Keratinocyte (primary cell): ENCODE data around the gene DNAH17. TPM values are rescaled to one million over a fixed set of nuclear protein-coding genes. Genes with fewer than 3 reads are reported as not detected.

ENCODE experiments used
- DNase-seq: peaks from one replicate; pipeline ENCODE4 v3.0.0-alpha.2; 2011; ENCODE audit warnings: low read depth, missing footprints, low spot score
- FAIRE-seq: peaks from 2 replicates; lab custom pipeline; 2011; peaks lifted over from hg19 to GRCh38; lab: Jason Lieb, UNC
- H2AFZ ChIP-seq: 2 replicates; pipeline ENCODE4 v1.6.0; 2012; ENCODE audit warnings: low read length, control low read depth, inconsistent platforms; ENCODE audit not compliant: control insufficient read depth
- H3K27ac ChIP-seq: 2 replicates; pipeline ENCODE4 v1.5.1; 2011; ENCODE audit warnings: low read length; ENCODE audit not compliant: control insufficient read depth, insufficient read depth
- H3K27me3 ChIP-seq: 3 replicates; pipeline ENCODE4 v1.6.0; 2011; ENCODE audit warnings: low read length; ENCODE audit not compliant: control insufficient read depth, insufficient read depth; ENCODE audit errors: extremely low read depth
- H3K36me3 ChIP-seq, 2 experiments: 2 replicates in 1 of 2; 3 replicates in 1 of 2; pipeline ENCODE4 v1.5.1; 2011; ENCODE audit warnings: low read length in 2 of 2, mild to moderate bottlenecking in 1 of 2; ENCODE audit not compliant: control insufficient read depth in 2 of 2, insufficient read depth in 2 of 2; ENCODE audit errors: extremely low read depth in 1 of 2
- H3K4me1 ChIP-seq: 3 replicates; pipeline ENCODE4 v1.5.1; 2011; ENCODE audit warnings: low read length; ENCODE audit not compliant: control insufficient read depth, insufficient read depth; ENCODE audit errors: extremely low read depth
- H3K4me2 ChIP-seq: 3 replicates; pipeline ENCODE4 v1.6.0; 2011; ENCODE audit warnings: low read depth, low read length; ENCODE audit not compliant: control insufficient read depth, insufficient read depth; ENCODE audit errors: extremely low read depth
- H3K4me3 ChIP-seq, 3 experiments: fragments of 200-600 bp in 1 of 3; sonication (generic) in 1 of 3; 2 replicates in 2 of 3; 3 replicates in 1 of 3; pipeline ENCODE4 v1.5.1; 2011 to 2016; ENCODE audit warnings: low read length in 3 of 3, mild to moderate bottlenecking in 3 of 3, control low read depth in 2 of 3, inconsistent platforms in 1 of 3, low read depth in 1 of 3, mixed read lengths in 1 of 3, mixed run types in 1 of 3, moderate library complexity in 1 of 3; ENCODE audit not compliant: control insufficient read depth in 2 of 3, insufficient read depth in 2 of 3; ENCODE audit errors: extremely low read depth in 1 of 3
- H3K79me2 ChIP-seq: 2 replicates; pipeline ENCODE4 v1.6.0; 2012; ENCODE audit warnings: low read length; ENCODE audit not compliant: control insufficient read depth, insufficient read depth
- H3K9ac ChIP-seq: 3 replicates; pipeline ENCODE4 v1.6.0; 2011; ENCODE audit warnings: low read length; ENCODE audit not compliant: control insufficient read depth, insufficient read depth; ENCODE audit errors: extremely low read depth
- H3K9me1 ChIP-seq: 3 replicates; pipeline ENCODE4 v1.6.0; 2011; ENCODE audit warnings: low read length; ENCODE audit not compliant: control insufficient read depth, insufficient read depth; ENCODE audit errors: extremely low read depth
- H3K9me3 ChIP-seq: 2 replicates; pipeline ENCODE4 v1.5.1; 2012; ENCODE audit warnings: low read depth, low read length; ENCODE audit not compliant: control insufficient read depth
- H4K20me1 ChIP-seq: 3 replicates; pipeline ENCODE4 v1.6.0; 2011; ENCODE audit warnings: low read length; ENCODE audit not compliant: control insufficient read depth, insufficient read depth; ENCODE audit errors: extremely low read depth
- EZH2 ChIP-seq: IDR thresholded peaks from one replicate; pipeline ENCODE4 v1.6.1; 2012; ENCODE audit warnings: inconsistent platforms, mild to moderate bottlenecking, low read length, moderate library complexity
- dilution Hi-C: fragments of 300-500 bp; cut with MboI; formaldehyde crosslinking; loops from one replicate; pipeline ENCODE4 v1.7.0; 2020; ENCODE audit warnings: low sequenced_read_pairs; ENCODE audit not compliant: extremely low pct_ligation_motif_present
- polyA plus RNA-seq, 5 experiments: library from polyadenylated mRNA; depleted of rRNA in 3 of 5; stranded (reverse) in 3 of 5; stranded (forward) in 1 of 5; unstranded in 1 of 5; fragments of >200 nt; gene quantifications; 1 replicate in 1 of 5; 2 replicates in 3 of 5; 3 replicates in 1 of 5; pipeline versions ENCODE4 v1.2.1 to v1.2.3, GENCODE V29; 2011 to 2012; ENCODE audit warnings: missing spikeins in 2 of 5, low read depth in 1 of 5, low replicate concordance in 1 of 5
- TF ChIP-seq, protein P1 (sequence below), 3 experiments: IDR thresholded peaks in 1 of 3; conservative IDR thresholded peaks in 1 of 3; optimal IDR thresholded peaks in 1 of 3; 2 replicates in 2 of 3; 3 replicates in 1 of 3; pipeline versions ENCODE3 to v1.5.1; 2011; ENCODE audit warnings: low read length in 3 of 3, mild to moderate bottlenecking in 3 of 3, moderate library complexity in 2 of 3, control low read depth in 1 of 3, inconsistent platforms in 1 of 3; ENCODE audit not compliant: insufficient read depth in 2 of 3; ENCODE audit errors: extremely low read depth in 1 of 3

DNAH17 gene
- polyA plus RNA-seq, 1 donor (not counting 4 experiments of a cell fraction or from before 2014, with no cell fraction given) = 0.16 TPM

DNA sequence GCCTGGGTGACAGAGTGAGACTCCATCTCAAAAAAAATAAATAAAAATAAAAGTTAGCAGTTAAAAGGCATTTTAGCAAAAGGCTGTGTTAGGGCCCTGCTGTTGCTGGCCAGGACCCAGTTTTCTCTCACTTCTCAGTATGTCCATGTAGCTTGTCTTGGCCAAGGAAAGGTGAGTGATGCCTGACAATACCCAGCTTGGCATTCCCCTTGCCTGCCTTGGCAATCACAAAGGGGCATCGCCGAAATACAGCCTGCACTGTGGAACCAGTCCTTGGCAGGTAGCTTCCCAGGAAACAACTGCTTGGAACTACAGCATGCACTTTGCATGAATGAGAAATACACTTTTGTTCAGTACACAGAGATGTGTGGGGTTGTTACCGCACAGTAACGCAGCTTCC is 61.7 kb downstream of the DNAH17 start:
- Histone ChIP-seq H2AFZ (no peak overlapping the region), H3K9me1 (no peaks in the 10 kb centered on the region), H3K4me2 (no peak overlapping the region), H3K4me3 (no peak overlapping the region), H3K9ac (no peak overlapping the region), H3K27me3 (no peaks in the 10 kb centered on the region), H3K27ac (no peak overlapping the region), H3K79me2 (no peaks in the 10 kb centered on the region), H3K36me3 (no peaks in the 10 kb centered on the region), H3K4me1 (no peaks in the 10 kb centered on the region), H4K20me1 (no peaks in the 10 kb centered on the region), H3K9me3 (no peaks in the 10 kb centered on the region)
- TF ChIP-seq, protein P1, sequence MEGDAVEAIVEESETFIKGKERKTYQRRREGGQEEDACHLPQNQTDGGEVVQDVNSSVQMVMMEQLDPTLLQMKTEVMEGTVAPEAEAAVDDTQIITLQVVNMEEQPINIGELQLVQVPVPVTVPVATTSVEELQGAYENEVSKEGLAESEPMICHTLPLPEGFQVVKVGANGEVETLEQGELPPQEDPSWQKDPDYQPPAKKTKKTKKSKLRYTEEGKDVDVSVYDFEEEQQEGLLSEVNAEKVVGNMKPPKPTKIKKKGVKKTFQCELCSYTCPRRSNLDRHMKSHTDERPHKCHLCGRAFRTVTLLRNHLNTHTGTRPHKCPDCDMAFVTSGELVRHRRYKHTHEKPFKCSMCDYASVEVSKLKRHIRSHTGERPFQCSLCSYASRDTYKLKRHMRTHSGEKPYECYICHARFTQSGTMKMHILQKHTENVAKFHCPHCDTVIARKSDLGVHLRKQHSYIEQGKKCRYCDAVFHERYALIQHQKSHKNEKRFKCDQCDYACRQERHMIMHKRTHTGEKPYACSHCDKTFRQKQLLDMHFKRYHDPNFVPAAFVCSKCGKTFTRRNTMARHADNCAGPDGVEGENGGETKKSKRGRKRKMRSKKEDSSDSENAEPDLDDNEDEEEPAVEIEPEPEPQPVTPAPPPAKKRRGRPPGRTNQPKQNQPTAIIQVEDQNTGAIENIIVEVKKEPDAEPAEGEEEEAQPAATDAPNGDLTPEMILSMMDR (optimal IDR thresholded peaks at IDR 0.05 in 1 of 3, IDR thresholded peaks at IDR 0.05 in 1 of 3, conservative IDR thresholded peaks at IDR 0.05 in 1 of 3; ENCODE audit: extremely low read depth in 1 of 3, insufficient read depth in 2 of 3, low read length in 3 of 3) = no peak
- TF ChIP-seq EZH2 = no peak
- DNase-seq (no peak), FAIRE-seq (no peak)
- dilution Hi-C loops = no loop called here

DNA sequence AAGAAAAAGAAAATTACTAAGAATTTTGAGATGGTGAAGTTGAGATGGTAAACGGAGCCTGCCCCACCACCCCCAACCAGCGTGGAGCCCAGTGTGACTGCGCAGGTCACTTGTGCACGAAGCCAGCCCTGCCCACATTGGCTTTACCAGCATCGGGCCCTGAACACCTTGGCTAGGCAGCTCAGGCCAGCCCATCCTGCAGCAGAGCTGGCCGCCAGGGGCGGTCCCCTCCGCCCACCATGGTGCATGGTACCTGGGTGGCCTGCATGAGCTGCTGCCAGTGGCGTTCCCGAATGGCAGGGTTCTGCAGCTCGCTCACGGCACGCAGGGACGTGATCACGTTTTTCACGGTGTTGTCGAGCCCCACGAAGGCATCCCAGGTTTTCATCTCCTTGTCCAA is 62.7 kb downstream of the DNAH17 start:
- Histone ChIP-seq H3K4me1 (no peaks in the 10 kb centered on the region), H3K4me3 (no peak overlapping the region), H3K27ac (no peak overlapping the region), H3K36me3 (no peaks in the 10 kb centered on the region), H4K20me1 (no peaks in the 10 kb centered on the region), H3K9me1 (no peaks in the 10 kb centered on the region), H3K9me3 (no peaks in the 10 kb centered on the region), H3K4me2 (no peak overlapping the region), H3K27me3 (no peaks in the 10 kb centered on the region), H3K79me2 (no peaks in the 10 kb centered on the region), H3K9ac (no peak overlapping the region), H2AFZ (no peak overlapping the region)
- DNase-seq (no peak), FAIRE-seq (no peak)
- dilution Hi-C loops = no loop called here
- TF ChIP-seq, protein P1 (optimal IDR thresholded peaks at IDR 0.05 in 1 of 3, IDR thresholded peaks at IDR 0.05 in 1 of 3, conservative IDR thresholded peaks at IDR 0.05 in 1 of 3; ENCODE audit: extremely low read depth in 1 of 3, insufficient read depth in 2 of 3, low read length in 3 of 3) = no peak
- TF ChIP-seq EZH2 = no peak
